DND-41 (cell line): ENCODE measurements around the gene HS3ST5.

Experiments
- ATAC-seq: fragments of 200-7000 bp; cut with Tn5 transposase; 3 replicates; pipeline ENCODE4 v1.9.1; 2021; ENCODE audit warnings: low read depth; ENCODE audit not compliant: insufficient read depth
- DNase-seq: peaks from one replicate; pipeline ENCODE4 v3.0.0-alpha.2; 2020
- H2AFZ ChIP-seq: 2 replicates; pipeline ENCODE4 v1.6.0; 2012; ENCODE audit warnings: low read depth, low read length
- H3K27ac ChIP-seq: 2 replicates; pipeline ENCODE4 v1.5.1; 2012; ENCODE audit warnings: low read length, inconsistent platforms
- H3K27me3 ChIP-seq: fragments of 200-600 bp; sonication (generic); 2 replicates; pipeline ENCODE4 v1.6.0; 2012; ENCODE audit warnings: low read length, mild to moderate bottlenecking, inconsistent platforms; ENCODE audit not compliant: insufficient read depth, poor library complexity
- H3K36me3 ChIP-seq: 2 replicates; pipeline ENCODE4 v1.5.1; 2012; ENCODE audit warnings: low read length, inconsistent platforms; ENCODE audit not compliant: insufficient read depth
- H3K4me1 ChIP-seq: 2 replicates; pipeline ENCODE4 v1.5.1; 2012; ENCODE audit warnings: mild to moderate bottlenecking, low read length; ENCODE audit not compliant: insufficient read depth
- H3K4me2 ChIP-seq: 2 replicates; pipeline ENCODE4 v1.6.0; 2012; ENCODE audit warnings: mild to moderate bottlenecking, moderate library complexity, low read length, inconsistent platforms; ENCODE audit not compliant: insufficient read depth
- H3K4me3 ChIP-seq, 2 experiments: fragments of 200-600 bp in 1 of 2; shearing (Covaris generic) in 1 of 2; 2 replicates each; pipeline ENCODE4 v1.5.1; 2012 to 2016; ENCODE audit warnings: inconsistent platforms in 2 of 2, low read length in 2 of 2, mild to moderate bottlenecking in 2 of 2, low read depth in 1 of 2, moderate library complexity in 1 of 2
- H3K79me2 ChIP-seq: 2 replicates; pipeline ENCODE4 v1.6.0; 2012; ENCODE audit warnings: low read length, inconsistent platforms; ENCODE audit not compliant: insufficient read depth
- H3K9ac ChIP-seq: 2 replicates; pipeline ENCODE4 v1.6.0; 2012; ENCODE audit warnings: low read depth, mild to moderate bottlenecking, inconsistent platforms, low read length, moderate library complexity
- H3K9me3 ChIP-seq: 2 replicates; pipeline ENCODE4 v1.5.1; 2012; ENCODE audit warnings: low read length, moderate library complexity, mild to moderate bottlenecking, inconsistent platforms; ENCODE audit not compliant: insufficient read depth, severe bottlenecking
- H4K20me1 ChIP-seq: 2 replicates; pipeline ENCODE4 v1.6.0; 2012; ENCODE audit warnings: low read length; ENCODE audit not compliant: insufficient read depth
- CTCF ChIP-seq: IDR thresholded peaks from 2 replicates; pipeline ENCODE4 v1.5.1; 2012; ENCODE audit warnings: borderline replicate concordance, low read length, moderate library complexity, mild to moderate bottlenecking; ENCODE audit not compliant: poor library complexity, severe bottlenecking; ENCODE audit errors: extremely low read depth
- EZH2 ChIP-seq: IDR thresholded peaks from 3 replicates; pipeline ENCODE4 v1.6.1; 2012; ENCODE audit warnings: borderline replicate concordance, low read depth, mild to moderate bottlenecking, moderate library complexity, low read length, inconsistent platforms; ENCODE audit not compliant: severe bottlenecking

Gene HS3ST5

DNA sequence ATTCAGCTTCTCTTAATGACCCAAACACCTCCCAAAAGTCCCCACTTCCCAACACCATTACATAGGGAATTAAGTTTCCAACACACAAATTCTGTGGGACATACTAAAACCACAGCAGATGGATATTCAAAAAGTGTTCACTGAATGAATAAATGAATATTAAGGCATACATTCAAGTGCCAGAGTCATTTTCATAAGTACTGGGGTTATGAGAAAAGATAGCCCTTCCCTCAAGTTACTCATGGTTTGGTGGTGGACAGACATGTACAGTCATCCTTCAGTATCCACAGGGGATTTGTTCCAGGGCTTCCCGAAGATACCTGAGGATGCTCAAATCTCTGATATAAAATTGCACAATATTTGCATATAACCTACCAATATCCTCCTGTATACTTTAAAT, 50.4 kb downstream of the HS3ST5 start:
- H3K4me2 ChIP-seq: no peak overlapping the region
- no peaks in the 10 kb centered on the region for H3K27me3 ChIP-seq
- no peak overlapping the region for H3K27ac ChIP-seq
- no peaks in the 10 kb centered on the region for H3K9me3 ChIP-seq
- no peaks in the 10 kb centered on the region for H3K4me1 ChIP-seq
- no peak overlapping the region for H2AFZ ChIP-seq
- H3K4me3 ChIP-seq: no peak overlapping the region
- H3K79me2 ChIP-seq: no peaks in the 10 kb centered on the region
- TF ChIP-seq EZH2: no peak
- no peaks in the 10 kb centered on the region for H4K20me1 ChIP-seq
- no peak overlapping the region for H3K9ac ChIP-seq
- ATAC-seq (no peak), DNase-seq (no peak)
- H3K36me3 ChIP-seq: no peaks in the 10 kb centered on the region

- Histone ChIP-seq H3K36me3 (no peaks in the 10 kb centered on the region), H3K9me3 (no peaks in the 10 kb centered on the region), H3K9ac (no peak overlapping the region), H2AFZ (no peak overlapping the region), H3K27me3 (no peaks in the 10 kb centered on the region), H3K4me1 (no peaks in the 10 kb centered on the region), H4K20me1 (no peaks in the 10 kb centered on the region), H3K4me2 (no peak overlapping the region), H3K79me2 (no peaks in the 10 kb centered on the region), H3K4me3 (no peak overlapping the region), H3K27ac (no peak overlapping the region)
- no peak for DNase-seq
- TF ChIP-seq CTCF (no peak), EZH2 (no peak)
- ATAC-seq: no peak
Measured at GRCh38 chr6:114291428-114291827, 51.4 kb downstream of the HS3ST5 start.

DNA sequence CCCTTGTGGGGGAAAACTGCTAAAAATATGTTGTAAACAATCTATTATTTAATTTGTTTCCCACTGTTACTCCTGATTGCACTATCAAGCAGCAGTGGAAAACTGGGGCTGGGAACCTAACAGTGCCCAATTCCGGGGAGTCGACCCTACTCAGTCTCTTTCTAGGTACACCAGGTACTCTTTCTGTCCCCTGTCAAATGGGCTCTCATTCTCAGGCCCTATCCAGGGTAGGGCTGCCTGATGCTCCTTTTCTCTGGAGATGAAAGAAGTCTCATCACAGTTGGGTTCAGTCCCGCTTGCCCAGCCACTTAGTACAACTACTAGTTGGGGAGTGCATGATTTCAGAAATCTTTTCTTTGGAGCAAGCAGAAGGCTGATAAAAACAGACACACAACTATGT, 52.0 kb downstream of the HS3ST5 start:
- H3K4me1 ChIP-seq: no peaks in the 10 kb centered on the region
- no peaks in the 10 kb centered on the region for H3K79me2 ChIP-seq
- no peaks in the 10 kb centered on the region for H3K36me3 ChIP-seq
- H2AFZ ChIP-seq: no peak overlapping the region
- DNase-seq (no peak), ATAC-seq (no peak)
- H3K9me3 ChIP-seq: no peaks in the 10 kb centered on the region
- H3K4me3 ChIP-seq: no peak overlapping the region
- no peak overlapping the region for H3K9ac ChIP-seq
- TF ChIP-seq CTCF (no peak), EZH2 (no peak)
- no peak overlapping the region for H3K4me2 ChIP-seq
- no peak overlapping the region for H3K27ac ChIP-seq
- no peaks in the 10 kb centered on the region for H3K27me3 ChIP-seq
- no peaks in the 10 kb centered on the region for H4K20me1 ChIP-seq

DNA sequence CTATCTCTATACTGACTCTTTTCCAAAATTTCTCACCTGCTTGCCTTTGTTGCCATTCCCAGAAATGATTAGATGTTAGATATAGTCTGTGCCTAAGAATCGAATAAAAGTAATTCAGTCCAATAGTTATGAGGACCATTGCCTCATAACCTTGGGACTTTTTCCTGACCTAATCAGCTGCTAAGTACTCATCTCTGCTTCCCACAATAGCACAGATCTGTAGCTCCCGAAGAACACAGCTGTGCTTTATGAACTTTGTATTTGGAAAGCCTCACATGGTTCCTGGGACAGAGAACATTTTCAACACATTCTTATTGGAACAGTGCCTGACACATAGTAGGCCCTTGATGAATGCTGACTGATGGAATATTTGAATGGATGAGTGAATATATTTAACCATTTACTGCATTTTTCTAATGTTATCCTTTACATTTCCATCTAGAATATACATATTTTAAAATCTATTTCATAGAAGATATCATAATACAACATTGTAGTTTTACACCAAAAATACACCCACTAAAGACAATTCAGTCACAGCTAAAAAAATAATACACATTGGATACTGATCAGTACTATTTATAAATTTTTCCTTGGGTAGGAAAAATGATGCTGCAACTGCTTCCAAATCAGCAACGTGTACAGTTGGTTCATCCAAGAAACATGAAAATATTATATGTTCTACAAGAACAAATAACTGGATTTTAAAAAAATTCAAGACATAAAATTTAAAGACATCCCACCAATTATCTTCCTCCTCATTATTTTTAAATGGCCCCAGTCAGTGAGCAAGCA, 53.9 kb downstream of the HS3ST5 start:
- DNase-seq (no peak), ATAC-seq (no peak)
- no peak overlapping the region for H3K9ac ChIP-seq
- H3K27ac ChIP-seq: no peak overlapping the region
- H3K4me3 ChIP-seq: no peak overlapping the region
- no peaks in the 10 kb centered on the region for H4K20me1 ChIP-seq
- H3K4me1 ChIP-seq: no peaks in the 10 kb centered on the region
- H3K27me3 ChIP-seq: no peaks in the 10 kb centered on the region
- no peak overlapping the region for H2AFZ ChIP-seq
- no peaks in the 10 kb centered on the region for H3K79me2 ChIP-seq
- H3K9me3 ChIP-seq: no peaks in the 10 kb centered on the region
- no peak overlapping the region for H3K4me2 ChIP-seq
- TF ChIP-seq EZH2 (no peak), CTCF (no peak)
- H3K36me3 ChIP-seq: no peaks in the 10 kb centered on the region
